Measurements from ENCODE around the gene SPEN.

- TF ChIP-seq CTCF (IDR thresholded peaks at IDR 0.05; ENCODE audit: low read length) (no peak), EZH2phosphoT487 (IDR thresholded peaks at IDR 0.05; ENCODE audit: low read length) (no peak), EZH2 (optimal IDR thresholded peaks at IDR 0.05; ENCODE audit: low read depth, low read length) (no peak)
These were observed 95.3 kb downstream of the SPEN start for GRCh38 chr1:15942661-15943327.

Data from MM.1S (cell line).